B cell (primary cell): ENCODE data around the gene SCGN.

Experiments
- EZH2 ChIP-seq: IDR thresholded peaks from 2 replicates; pipeline ENCODE4 v1.6.1; 2012; ENCODE audit warnings: borderline replicate concordance, low read depth, mild to moderate bottlenecking, moderate library complexity, low read length; ENCODE audit not compliant: insufficient read depth, poor library complexity, severe bottlenecking
- TF ChIP-seq, protein P1 (sequence below): fragments of 200-600 bp; IDR thresholded peaks from one replicate; pipeline ENCODE4 v1.8.0; 2022; ENCODE audit warnings: antibody characterized with exemption, mild to moderate bottlenecking

DNA sequence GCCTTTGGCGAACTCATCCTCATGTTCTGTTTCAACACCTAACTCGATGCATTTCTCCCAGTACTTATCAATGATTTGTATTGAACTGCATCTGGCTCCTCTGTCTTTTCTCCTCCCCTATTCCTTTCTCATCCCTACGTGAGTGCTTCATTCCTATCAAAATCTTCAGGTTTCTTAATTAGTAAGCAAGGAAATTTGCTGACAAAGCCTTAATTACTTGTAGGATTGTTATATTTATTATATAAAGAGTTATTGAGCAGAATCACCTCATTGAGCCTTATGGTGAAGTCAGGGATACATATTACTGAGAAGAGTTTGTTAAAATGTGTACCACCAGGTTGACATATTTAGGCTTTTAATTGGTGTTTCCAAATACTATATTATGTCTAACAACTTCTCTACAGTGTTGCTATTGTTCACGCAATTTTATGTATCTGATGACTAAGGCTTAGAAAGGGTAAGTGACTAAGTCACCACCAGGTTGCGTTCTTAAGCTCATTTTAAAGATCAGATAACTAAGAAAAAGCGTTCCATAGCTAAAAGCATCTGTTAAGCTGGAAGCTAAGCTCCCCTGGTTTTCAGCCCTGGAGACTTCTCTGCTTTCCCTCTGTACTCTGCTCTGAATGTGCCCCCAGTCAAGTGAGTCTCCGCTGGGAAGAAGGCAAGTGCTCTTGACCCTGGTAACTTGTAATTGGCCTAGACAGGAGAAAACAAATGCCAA, 18.9 kb downstream of the SCGN start:
- TF ChIP-seq, protein P1, sequence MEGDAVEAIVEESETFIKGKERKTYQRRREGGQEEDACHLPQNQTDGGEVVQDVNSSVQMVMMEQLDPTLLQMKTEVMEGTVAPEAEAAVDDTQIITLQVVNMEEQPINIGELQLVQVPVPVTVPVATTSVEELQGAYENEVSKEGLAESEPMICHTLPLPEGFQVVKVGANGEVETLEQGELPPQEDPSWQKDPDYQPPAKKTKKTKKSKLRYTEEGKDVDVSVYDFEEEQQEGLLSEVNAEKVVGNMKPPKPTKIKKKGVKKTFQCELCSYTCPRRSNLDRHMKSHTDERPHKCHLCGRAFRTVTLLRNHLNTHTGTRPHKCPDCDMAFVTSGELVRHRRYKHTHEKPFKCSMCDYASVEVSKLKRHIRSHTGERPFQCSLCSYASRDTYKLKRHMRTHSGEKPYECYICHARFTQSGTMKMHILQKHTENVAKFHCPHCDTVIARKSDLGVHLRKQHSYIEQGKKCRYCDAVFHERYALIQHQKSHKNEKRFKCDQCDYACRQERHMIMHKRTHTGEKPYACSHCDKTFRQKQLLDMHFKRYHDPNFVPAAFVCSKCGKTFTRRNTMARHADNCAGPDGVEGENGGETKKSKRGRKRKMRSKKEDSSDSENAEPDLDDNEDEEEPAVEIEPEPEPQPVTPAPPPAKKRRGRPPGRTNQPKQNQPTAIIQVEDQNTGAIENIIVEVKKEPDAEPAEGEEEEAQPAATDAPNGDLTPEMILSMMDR = no peak
- no peak for TF ChIP-seq EZH2
